ENCODE results near the gene FHIT. TPM values are rescaled to one million over a fixed set of nuclear protein-coding genes. Genes with fewer than 3 reads are reported as not detected.
A peak's percentile ranks its signal among the peaks of the same experiment; 100 is the strongest.

Gene FHIT
- total RNA-seq, 1 donor from 2014 or later, result 26.0 TPM

DNA sequence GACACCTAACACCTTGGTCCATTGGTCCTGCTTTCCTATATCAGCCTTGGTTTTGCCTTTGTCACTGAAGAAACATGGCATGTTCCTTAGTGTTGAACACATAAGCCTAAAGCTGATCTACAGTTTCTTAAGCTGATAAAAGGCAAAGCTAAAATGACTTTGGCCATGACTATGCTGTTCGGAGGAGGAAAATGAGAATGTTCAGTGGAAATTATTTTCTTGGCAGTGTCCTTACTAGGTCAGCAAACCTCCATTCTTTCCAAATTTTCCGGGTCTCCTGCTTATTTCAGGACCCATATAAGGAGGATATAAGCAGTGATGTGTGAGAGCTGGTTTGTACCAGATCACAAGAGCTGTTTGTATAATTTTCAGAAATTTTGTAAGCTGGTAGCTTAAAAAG is 1368.5 kb downstream of the FHIT start:
- DNase-seq (ENCODE audit: low spot score), result no peak

DNA sequence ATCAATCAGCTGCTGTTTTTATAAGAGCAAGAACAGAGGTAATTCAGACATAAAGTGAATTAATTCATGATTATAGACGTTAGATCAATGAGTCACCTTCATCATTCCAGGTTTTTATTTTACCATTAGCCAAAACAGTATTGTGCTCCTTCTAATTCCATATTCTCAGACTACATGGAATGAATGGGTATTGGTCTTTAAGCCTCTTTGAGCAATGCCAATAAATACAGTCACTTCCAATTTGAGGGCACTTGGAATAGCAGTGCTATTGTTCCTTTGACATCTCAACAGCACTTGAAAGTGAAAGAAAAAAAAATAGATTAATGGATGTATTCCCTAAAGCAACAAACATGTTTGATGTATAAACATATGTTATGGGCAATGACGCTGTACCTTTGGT is 1370.5 kb downstream of the FHIT start:
- no peak for DNase-seq (ENCODE audit: low spot score)

DNA sequence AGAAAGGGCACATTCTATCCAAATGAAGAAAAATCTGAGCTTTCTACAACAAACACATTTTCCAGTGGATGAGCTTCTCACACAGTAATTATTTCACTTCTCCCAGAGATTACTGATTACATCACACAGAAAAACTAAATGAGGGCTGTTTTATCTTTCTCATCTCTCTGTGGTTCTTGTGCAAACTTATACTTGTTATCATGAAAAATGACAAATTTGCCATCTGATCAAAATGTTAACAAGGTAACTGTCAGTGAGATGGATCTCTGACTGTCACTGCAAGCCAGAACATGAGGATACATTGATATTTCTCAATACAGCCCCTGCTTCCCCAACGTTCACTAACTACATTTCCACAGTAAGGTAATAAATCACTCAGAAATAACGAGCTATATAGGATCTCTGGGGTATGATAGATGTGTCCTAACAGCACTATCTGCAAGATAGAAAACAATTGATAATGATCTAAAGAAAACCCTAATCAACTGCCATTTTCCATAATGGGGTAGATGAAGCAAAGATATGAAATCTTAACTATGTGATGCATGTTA is 1372.1 kb downstream of the FHIT start:
- DNase-seq (ENCODE audit: low spot score), result no peak

DNA sequence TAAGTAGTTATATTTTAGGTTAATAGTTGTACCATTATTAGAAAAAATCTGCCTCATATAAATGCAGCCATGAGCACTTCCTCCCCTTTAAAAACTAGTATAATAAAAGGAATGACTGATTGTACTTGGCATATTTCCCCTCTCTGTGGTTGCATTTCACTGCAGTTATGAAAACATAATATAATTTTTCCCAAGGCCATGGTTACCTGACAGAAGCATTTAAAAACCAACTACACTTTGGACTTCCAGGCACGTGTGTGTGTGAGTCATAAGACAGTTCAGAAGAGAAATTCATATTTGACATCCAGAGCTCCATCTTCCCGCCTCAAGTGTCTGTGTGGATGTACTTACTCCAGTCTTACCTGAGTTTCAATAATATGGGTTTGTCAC is 1373.2 kb downstream of the FHIT start:
- no peak for DNase-seq (ENCODE audit: low spot score)

DNA sequence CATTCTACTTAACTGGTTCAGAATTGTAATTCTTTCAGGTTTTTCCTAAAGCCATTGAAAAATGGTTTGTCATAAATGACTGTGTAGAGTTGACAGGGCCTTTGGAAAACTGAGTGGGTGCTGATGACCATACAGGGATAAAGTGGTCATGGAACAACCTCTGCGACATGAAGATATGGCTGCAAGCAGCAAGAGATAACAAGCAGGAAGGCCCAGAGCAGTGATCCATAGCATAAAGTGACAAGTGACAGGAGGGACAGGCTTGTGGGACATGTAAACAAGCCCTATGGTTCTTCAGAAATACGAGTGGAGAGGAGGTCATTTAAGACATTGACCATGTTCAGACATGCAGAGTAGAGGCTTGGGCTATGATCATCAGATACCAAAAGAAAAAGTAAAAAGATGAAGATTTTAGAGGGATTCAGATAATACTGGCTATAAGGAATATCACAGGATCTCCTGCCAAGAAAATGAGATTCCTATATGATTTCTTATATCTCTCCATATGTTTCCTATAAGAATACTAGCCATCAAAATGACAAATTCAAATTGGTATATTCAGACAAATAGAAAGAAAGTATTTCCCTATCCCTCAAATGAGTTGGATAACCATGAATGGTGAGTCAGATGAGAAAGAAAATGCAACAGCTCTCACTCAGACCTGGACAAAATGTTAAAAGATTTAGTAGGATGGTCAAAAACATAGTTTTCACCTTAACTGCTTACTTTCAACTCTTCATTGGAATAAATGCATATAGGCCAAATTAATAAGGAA is 1373.8 kb downstream of the FHIT start:
- DNase-seq (ENCODE audit: low spot score), result no peak

DNA sequence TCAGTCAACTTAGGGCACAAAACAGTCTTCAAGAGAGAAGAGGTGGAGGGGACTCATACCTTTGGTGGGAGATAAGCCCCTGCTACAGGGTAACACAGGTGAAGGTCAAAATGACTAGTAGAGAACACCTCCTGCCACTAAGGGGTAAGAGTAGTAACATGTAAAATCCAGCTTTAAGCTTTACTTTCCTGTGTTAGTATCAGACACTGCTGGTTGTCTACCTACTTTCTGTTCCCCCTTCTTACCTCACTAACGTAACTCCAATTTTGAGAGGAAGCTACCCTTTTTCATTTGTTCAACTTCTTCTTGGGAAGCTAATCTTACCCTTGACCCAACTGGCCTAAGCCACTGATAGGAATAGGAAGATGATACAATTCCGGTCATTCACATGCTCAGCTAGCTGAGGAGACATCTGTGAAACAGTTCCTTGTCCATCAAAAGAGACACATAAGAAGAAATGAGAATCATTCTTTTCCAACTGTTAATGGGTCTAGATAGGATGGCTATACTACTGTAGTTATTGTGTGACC is 1374.7 kb downstream of the FHIT start:
- DNase-seq (ENCODE audit: low spot score), result no peak

DNA sequence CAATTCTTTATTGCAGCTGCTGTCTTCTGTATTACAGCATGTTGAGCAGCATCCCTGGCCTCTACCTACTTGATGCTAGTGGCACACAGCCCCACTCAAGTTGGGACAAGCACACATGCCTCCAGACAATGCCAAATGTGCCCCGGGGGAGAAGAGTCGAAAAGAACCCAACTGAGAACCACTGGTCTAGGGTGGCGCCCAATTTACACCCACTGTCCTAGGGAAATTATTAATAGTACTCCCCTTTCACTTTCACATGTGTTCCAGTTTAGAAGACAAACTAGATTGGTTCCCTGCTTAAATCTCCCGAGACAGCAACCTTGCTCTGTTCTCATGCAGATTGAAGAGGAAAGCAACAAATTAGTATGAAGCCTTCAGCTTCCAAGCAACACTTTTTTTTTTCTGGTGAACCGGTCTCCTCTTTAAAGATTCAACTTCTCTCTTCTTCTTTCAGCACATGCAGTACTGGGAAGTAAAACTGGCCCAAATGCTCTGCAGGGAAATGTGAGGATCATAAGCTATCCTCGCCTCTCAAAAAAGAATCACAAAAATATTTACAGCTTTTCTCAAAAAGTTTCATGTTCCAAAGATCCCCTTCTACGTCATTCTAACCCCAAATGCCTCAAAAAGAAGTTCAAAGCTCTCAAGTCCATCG is 1377.5 kb downstream of the FHIT start:
- no peak for DNase-seq (ENCODE audit: low spot score)

DNA sequence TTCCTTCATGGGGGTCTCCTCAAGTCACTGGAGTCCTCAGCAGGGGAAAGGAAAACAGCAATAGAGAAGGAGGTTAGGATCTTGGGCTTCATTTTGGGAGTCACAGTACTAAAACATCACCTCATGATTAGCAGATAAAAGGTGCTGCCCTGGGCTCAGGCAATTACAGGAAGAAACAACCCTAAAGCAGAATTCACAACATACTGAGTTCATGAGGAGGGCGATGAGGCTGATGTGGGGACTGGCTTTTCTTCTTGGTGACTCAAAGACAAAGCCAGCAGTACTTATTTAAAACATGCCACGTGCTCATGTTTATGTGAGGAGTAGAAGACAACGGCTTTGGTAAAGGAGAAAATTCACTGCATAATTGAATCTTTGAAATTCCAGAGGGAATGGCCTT is 1379.1 kb downstream of the FHIT start:
- DNase-seq (ENCODE audit: low spot score), result no peak

DNA sequence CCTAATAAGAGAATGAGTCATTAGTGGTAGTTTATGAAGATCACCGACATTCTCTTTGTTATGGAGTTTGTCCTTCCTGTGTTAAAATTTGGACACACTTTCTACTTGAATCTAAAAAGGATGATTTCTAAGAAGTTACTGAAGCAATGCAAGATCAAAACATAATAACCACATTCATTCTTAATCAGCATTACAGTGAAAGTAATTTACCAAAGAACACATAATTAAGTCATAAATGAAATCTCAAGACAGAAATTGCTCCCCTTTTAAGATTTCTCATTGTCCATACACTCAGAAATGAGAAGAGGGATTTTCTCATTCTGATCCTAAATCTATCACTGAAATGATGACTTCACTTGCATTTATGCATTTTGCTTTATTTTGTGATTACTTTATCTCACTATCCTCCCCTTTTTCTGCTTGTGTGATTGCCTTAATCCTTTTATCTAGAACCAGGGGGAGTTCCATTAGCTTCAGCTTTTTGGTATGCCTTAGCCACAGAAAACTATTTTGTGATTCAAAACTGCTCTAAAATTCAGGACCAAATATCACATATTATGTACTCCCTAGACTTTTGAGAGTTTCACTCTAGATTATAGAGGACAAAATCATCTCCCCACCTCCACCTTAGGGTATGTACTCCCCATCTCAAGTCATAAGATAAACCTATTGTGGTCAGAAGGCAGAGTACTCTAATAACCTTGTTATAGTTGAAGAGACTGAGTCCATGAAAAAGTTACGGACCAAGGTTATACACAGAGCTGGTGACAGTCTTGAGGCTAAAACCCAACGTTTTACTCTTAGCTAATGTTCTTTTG is 1383.9 kb downstream of the FHIT start:
- no peak for DNase-seq (ENCODE audit: low spot score)

DNA sequence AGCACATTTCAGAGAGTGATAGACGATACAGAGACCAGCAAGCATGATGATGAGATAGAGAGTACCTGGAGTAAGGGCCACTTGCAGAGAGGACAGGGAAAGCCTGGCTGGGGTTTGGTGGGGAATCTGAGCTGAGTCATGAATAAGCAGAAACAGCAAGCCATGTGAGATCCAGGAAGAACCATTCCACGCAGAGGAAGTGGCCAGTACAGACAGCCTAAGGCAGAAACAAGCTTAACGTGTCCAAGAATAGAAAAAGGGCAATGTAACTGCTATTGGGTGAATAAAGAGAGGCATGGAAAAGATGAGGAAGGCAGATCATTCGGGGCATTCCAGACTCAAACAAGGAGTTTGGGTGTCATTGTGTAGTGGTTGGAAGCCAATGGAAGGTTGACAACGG is 1385.2 kb downstream of the FHIT start:
- DNase-seq (ENCODE audit: low spot score), result no peak

DNA sequence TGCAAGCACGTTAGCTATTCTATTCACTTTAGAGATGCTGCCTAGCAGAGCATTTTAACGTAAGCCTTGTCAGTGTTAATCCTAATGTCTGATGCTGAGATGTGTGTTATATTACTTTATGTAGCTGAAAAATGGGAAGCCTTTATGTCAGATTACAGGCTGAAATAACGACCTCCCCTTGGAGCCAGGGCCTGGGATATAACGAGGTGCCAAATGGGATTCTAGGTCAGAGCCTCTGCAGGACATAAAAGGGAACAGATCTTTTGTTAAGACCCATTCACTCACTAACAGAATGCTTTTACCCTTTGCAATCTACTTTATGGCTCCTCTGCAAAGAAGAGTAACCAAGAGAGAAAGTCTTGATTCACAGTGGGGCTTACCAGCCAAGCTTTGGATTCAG is 1385.9 kb downstream of the FHIT start:
- DNase-seq (ENCODE audit: low spot score), result no peak

DNA sequence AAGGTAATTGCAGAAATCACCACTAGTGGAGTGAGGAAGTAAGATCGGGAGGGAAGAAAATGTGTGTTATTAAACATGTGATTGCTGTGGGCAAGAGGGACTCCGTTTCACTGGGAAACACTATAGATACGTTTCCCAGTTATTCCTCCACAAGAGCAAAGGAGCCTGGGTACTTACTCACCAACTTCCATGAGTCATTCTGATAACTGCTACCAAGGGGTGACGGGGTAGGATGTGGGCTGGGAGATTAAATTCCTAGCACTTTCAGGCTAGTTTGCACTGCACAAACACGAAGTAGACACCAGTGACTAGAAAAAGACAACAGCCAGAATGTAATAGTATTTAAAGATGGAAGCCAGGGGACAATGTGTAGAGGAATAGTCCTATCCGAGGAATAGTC is 1388.6 kb downstream of the FHIT start:
- DNase-seq (ENCODE audit: low spot score), result no peak

DNA sequence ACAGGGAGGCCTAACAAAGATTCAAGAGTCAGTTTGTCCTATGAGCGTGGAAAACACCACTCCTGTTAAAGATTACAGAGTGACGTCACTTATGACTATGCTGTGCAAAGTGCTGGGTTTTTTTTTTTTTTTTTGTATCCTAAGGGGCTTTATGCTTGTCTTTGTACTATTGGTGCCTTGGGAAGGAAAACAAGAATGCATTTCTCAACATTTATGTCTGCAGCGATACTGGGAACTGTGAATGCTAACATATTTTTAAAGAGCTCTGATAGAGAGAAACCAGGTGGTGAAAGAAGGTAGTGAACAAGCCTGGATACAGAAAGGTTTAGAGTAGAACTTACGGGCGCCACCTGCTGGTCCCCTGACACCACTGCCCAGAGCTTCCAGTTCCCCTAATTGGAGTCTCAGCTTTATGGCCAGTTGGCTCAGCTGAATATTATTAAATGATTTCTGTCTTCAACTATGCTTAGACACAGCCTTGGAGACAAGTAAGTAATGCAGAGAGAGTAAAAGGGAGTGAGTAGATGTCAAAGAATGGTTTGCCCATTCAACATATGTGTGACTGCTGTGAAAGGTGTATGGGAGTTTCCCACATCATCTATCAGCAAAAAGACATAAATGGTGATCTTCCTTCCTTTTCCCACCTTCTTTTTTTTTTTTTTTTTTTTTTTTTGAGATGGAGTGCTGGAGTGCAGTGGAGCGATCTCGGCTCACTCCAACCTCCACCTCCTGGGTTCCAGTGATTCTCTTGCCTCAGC is 1393.5 kb downstream of the FHIT start:
- DNase-seq (ENCODE audit: low spot score), result peak; percentile 81

DNA sequence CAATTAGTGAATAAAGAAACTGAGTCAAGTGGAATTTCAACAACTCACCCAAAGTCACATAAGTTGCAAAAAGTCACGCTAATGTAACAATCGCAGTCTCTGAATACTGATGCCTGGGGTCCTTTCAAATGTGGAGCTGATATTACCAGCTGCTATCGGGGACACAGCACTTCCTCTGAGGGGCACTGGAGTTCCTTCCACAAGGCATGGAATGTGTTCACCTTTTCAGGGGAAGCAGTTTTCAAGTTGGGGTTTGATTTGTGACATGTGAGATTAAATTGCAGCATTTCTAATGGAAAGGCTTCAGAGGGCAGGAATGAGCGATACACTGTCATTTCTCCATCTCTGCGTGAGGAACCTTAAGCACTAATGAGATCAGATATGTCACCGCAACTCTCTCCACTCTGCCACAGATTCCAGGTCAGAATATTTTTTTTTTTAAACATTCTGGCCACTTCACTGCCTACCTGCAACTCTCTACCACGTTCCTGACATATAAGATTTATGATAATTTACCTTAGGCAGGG is 1394.3 kb downstream of the FHIT start:
- no peak for DNase-seq (ENCODE audit: low spot score)

DNA sequence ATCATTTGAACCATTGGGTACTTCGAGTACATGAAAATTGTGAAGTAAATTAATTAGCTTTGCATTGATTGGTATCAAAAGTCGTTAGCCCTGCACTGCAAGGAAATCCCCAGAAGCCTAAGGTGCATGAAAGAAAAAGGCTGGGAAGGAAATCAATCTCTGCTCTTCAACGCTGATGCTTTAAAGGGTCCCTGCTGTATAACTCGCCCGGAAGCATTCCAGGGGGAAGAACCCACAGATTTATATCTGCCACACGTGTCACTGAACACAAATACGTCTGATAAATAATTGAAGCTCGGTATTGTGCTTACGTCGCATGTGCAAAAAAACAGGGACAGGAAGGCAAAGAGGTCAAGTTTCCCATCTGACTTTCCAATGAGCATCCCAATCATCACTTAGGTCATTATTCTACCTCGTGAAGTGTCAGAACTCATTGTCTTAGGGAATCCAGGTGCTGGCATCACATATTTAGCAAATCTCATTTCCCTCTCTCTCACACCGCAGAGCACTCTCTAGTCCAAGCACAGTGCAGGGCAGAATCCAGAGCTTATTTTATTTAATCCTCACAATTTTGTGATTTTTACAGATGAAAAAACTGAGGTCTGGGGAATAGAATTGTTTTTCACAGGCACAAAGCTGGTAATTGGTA is 1397.1 kb downstream of the FHIT start:
- no peak for DNase-seq (ENCODE audit: low spot score)

DNA sequence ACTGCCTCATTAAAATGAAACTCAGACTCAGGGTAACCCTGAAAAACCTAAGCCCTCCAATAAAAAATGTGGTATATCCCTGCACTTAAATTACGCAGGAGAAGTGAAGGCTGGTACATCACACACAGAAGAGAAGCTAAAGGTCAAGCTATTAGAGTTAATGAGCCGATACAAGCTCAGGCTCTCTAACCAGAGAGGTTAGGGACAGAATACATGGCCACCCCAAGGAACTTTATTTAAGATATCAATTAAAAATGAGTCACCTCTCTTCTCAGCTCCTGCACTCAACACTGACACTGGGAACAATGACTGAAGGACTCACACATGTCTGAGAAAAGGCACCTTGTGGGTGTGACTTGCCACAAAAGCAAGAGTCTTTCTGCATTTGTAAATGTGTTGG is 1400.8 kb downstream of the FHIT start:
- no peak for DNase-seq (ENCODE audit: low spot score)

DNA sequence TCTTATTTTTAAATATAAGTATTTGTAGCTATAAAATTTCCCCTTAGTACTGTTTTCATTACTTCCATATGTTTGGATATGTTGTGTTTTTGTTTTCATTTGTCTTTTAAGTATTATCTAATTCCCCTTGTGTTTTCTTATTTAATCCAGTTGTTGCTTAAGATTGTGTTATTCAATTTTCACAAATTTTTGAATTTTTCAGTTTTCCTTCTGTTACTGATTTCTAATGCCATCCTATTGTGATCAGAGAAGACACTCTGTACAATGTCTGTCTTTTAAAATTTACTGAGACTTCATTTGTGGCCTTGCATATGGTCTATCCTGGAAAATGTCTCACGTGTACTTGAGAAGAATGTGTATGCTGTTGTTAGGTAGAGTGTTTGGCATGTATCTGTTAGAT is 1405.9 kb downstream of the FHIT start:
- DNase-seq (ENCODE audit: low spot score), result no peak

DNA sequence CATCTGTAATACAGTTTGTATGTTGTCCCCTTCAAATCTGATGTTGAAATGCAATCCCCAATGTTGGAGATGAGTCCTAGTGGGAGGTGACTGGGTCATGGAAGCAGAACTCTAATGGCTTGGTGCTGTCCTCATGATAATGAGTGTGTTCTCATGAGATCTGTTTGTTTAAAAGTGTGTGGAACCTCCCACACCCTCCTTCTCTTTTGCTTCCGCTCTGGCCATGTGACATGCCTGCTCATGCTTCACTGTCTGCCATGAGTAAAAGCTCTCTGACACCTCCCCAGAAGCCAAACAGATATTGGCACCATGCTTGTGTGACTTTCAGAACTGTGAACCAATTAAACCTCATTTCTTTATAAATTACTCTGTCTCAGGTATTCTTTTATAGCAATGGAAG is 1407.4 kb downstream of the FHIT start:
- no peak for DNase-seq (ENCODE audit: low spot score)

DNA sequence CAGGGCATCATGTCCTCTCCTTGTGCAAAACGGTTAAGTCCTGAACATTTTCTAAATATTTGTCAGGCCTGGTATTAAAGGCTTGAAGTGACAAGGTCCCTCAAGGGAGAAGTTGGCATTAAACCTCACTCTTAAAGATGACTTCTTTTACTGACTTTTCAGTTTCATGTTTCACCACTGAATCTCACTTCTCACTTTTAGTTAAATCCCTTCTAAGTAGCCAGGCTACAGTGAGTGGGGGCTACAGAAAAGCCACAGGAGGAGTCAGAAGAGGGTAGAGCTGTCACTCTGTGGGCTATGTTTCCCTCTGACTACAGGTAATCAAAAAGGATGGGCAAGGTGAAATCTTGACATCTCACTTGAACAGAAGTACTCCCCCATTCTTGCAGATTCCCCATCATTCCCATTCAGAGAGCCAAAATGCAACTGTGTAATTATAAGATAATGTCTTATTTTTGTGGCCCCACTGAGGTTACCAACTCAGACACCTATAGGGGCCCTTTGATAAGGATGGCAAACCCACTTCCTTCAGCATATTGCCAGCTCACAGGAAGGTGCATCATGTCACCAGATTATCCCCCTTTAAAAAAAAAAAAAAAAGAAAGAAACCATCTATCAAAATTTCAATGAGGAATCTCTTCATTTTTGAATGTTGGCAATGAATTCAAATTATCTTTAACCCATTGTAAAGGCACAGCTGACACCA is 1411.3 kb downstream of the FHIT start:
- DNase-seq (ENCODE audit: low spot score), result no peak

DNA sequence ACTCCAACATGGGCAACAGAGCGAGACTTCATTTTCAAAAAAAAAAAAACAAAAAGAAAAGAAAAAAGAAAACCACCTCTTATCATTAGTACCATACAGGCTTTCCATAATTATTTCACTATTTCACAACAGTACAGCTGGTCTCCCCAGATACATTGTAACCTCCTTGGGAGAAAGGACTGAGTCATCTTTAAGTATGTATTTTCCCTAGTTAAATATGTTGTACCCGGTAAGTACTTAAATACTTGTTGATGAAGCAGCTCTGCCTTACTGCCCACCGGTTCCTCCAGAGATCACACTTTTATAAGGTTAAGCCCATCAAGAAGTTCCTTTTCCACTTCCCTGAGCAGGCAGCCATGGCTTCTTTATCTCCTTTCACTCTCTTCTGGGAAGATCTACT is 1412.0 kb downstream of the FHIT start:
- DNase-seq (ENCODE audit: low spot score), result no peak

Data from ureter (tissue), 1 donor.